Measurements from ENCODE around the gene DSC1. TPM values are rescaled to one million over a fixed set of nuclear protein-coding genes. Genes with fewer than 3 reads are reported as not detected.

DSC1 gene
- total RNA-seq, 4 donors from 2014 or later, result not detected

DNA sequence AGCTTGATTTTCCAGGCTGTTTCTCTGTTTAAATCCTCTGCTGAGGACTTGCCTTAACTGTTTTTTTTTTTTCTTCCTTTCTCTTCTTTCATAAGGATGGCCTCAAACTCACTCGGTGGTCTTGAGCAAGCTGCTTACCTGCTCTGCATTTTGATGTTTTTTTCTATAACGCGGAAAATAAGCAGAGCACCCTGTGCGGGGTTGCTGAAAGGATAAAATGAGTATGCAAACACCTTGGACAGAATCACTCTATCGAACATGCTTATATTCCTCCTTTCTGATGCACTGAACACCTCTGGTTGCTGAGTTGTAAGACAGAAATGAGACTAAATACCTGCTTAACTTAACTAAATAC is 41.1 kb upstream of the DSC1 start:
- no peaks in the 10 kb centered on the region for H3K27me3 ChIP-seq
- WGBS, 2 donors (ENCODE audit: low coverage in 1 of 2), result 71% methylated on average over 4 of the region's 5 CpGs; no CpG with 5 or more reads in 1 of the 2 donors
- H3K4me1 ChIP-seq, result no peaks in the 10 kb centered on the region
- no peak overlapping the region for H3K4me3 ChIP-seq
- no peak overlapping the region for H3K27ac ChIP-seq
- H3K36me3 ChIP-seq, result no peaks in the 10 kb centered on the region
- ATAC-seq, result no peak
- no peaks in the 10 kb centered on the region for H3K9me3 ChIP-seq
- TF ChIP-seq POLR2A (IDR thresholded peaks at IDR 0.05), result no peak
- TF ChIP-seq CTCF (IDR thresholded peaks at IDR 0.05), result no peak
- TF ChIP-seq POLR2AphosphoS5 (IDR thresholded peaks at IDR 0.05), result no peak
- no peak for TF ChIP-seq EP300 (IDR thresholded peaks at IDR 0.05)

DNA sequence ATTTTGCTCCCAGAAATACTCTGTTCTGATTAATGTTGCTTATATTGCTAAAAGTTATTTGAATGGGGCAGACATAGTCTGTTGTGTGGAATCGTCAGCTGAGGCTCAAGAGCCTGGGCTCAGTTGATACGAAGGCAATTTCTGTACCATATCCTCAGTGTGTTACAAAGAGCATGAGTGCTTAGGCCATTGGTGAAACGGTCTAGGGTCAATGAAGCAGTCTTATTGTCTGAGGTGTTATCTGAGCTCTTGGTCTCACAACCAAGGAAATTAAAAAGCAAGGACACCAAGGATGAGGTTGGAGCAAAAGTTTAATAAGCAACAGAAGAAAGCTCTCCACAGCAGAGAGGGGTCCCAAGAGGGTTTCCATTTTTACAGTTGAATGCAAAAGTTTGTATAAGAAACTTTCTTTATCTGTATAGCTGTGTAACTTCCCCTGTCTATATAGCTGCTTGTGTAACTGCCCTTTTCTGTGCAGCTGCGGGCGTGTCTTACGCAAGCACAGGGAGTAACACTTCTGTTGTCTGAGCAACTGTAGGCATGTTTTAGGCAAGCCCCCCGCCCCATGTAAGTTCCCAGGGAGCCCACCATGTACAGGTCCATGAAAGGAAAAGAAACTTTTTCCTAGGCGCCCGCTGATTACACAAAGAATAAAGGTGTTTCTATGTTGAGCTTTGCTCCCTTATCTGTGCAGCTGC is 40.6 kb upstream of the DSC1 start:
- no peak overlapping the region for H3K27ac ChIP-seq
- H3K4me3 ChIP-seq, result no peak overlapping the region
- no peaks in the 10 kb centered on the region for H3K9me3 ChIP-seq
- ATAC-seq, result peak; percentile 28
- TF ChIP-seq CTCF (IDR thresholded peaks at IDR 0.05), result no peak
- TF ChIP-seq POLR2A (IDR thresholded peaks at IDR 0.05), result no peak
- TF ChIP-seq POLR2AphosphoS5 (IDR thresholded peaks at IDR 0.05), result no peak
- no peak for TF ChIP-seq EP300 (IDR thresholded peaks at IDR 0.05)
- 42 to 80% methylated on average over 2 to 8 of the region's 9 CpGs for WGBS, 2 donors (ENCODE audit: low coverage in 1 of 2)
- H3K4me1 ChIP-seq, result no peaks in the 10 kb centered on the region
- H3K36me3 ChIP-seq, result no peaks in the 10 kb centered on the region
- H3K27me3 ChIP-seq, result no peaks in the 10 kb centered on the region

DNA sequence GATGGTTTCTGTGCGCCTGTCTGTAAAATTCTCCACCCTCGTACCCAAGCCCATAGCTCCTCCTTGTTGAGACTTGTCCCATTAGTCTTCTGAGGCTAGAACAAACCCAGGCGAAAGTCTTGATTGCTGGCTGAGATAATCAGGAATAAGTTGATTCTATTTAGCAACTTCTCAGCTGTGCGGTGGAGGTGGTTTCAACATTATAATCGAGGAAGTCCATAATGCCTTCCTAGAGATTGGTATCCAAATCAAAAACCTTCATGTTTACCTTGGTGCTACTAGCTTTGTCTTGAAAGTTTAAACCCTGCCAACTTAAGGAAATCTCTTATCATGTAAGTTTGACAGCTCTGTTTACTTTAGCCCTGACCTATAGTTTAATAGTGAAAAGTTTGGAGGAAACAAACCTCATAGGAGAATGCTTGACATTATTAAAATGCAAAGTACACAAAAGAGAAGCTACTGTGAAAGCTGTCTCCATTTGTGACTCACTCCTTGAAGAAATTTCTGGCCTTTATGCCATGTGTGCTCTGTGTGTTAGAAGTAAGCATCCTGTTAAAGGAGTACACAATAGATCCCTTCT is 36.6 kb upstream of the DSC1 start:
- no peaks in the 10 kb centered on the region for H3K36me3 ChIP-seq
- WGBS, 2 donors (ENCODE audit: low coverage in 1 of 2), result 60 to 77% methylated on average over 3 to 5 of the region's 5 CpGs
- TF ChIP-seq POLR2A (IDR thresholded peaks at IDR 0.05), result no peak
- no peak for TF ChIP-seq CTCF (IDR thresholded peaks at IDR 0.05)
- H3K9me3 ChIP-seq, result no peaks in the 10 kb centered on the region
- ATAC-seq, result no peak
- H3K27ac ChIP-seq, result no peak overlapping the region
- H3K4me3 ChIP-seq, result no peak overlapping the region
- no peaks in the 10 kb centered on the region for H3K4me1 ChIP-seq
- no peaks in the 10 kb centered on the region for H3K27me3 ChIP-seq

DNA sequence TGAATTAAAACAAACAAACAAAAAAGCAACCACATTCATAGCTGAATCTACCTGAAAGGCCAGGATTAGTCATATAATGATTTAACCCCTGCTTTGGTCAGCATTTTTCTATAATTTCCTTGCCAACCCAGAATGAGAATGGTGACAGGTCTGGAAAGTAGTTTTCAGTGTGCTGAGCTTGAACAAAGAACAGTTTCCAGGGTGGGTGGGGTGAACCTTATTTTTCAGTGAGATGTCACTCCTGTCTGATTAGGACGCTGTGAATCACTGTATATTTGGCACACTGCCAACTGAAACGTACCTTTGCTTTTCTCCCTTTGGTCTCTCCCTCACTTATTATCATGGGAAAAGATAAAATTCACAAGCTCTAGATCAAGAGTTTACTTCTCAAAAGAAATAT is 35.0 kb upstream of the DSC1 start:
- Histone ChIP-seq H3K27ac (no peak overlapping the region), H3K27me3 (no peaks in the 10 kb centered on the region), H3K9me3 (no peaks in the 10 kb centered on the region), H3K36me3 (no peaks in the 10 kb centered on the region), H3K4me1 (no peaks in the 10 kb centered on the region), H3K4me3 (no peak overlapping the region)
- ATAC-seq, result no peak
- TF ChIP-seq EP300 (IDR thresholded peaks at IDR 0.05), result no peak
- no peak for TF ChIP-seq POLR2A (IDR thresholded peaks at IDR 0.05)
- TF ChIP-seq POLR2AphosphoS5 (IDR thresholded peaks at IDR 0.05), result no peak
- no peak for TF ChIP-seq CTCF (IDR thresholded peaks at IDR 0.05)
- 0 to 11% methylated on average over 1 to 2 of the region's 2 CpGs for WGBS, 2 donors (ENCODE audit: low coverage in 1 of 2)

- H3K9me3 ChIP-seq, result no peaks in the 10 kb centered on the region
- H3K27me3 ChIP-seq, result no peaks in the 10 kb centered on the region
- no peak overlapping the region for H3K27ac ChIP-seq
- 47 to 63% methylated on average over 3 of the region's 3 CpGs for WGBS, 2 donors (ENCODE audit: low coverage in 1 of 2)
- TF ChIP-seq EP300 (IDR thresholded peaks at IDR 0.05), result no peak
- TF ChIP-seq POLR2AphosphoS5 (IDR thresholded peaks at IDR 0.05), result no peak
- TF ChIP-seq POLR2A (IDR thresholded peaks at IDR 0.05), result no peak
- TF ChIP-seq CTCF (IDR thresholded peaks at IDR 0.05), result no peak
- no peak for ATAC-seq
- no peak overlapping the region for H3K4me3 ChIP-seq
- no peaks in the 10 kb centered on the region for H3K36me3 ChIP-seq
- no peaks in the 10 kb centered on the region for H3K4me1 ChIP-seq
Measured at GRCh38 chr18:31195063-31195462, 32.4 kb upstream of the DSC1 start.
